PC-3 (cell line): ENCODE results near the gene SMYD3. TPM values are rescaled to one million over a fixed set of nuclear protein-coding genes. Genes with fewer than 3 reads are reported as not detected.

Experiments
- ATAC-seq: fragments of 200-7000 bp; cut with Tn5 transposase; 2 replicates; pipeline ENCODE4 v1.9.1; 2020; ENCODE audit warnings: mild to moderate bottlenecking, moderate library complexity
- BruUV-seq: library from RNA; stranded (reverse); fragments of 400-500 nt; replicated peaks from 2 replicates; lab custom pipeline; 2021; lab: Mats Ljungman, UMichigan
- CTCF ChIA-PET: fragments of 300-600 bp; sonication (Branson Sonifier 250); formaldehyde crosslinking; loops from one replicate; lab custom pipeline; 2022; ENCODE audit warnings: antibody characterized with exemption; lab: Charles Lee
- POLR2A ChIA-PET: fragments of 300-600 bp; sonication (Branson Sonifier 250); formaldehyde crosslinking; loops from one replicate; lab custom pipeline; 2022; ENCODE audit warnings: antibody characterized with exemption; ENCODE audit not compliant: unreplicated experiment; lab: Charles Lee
- DNase-seq: peaks from one replicate; pipeline ENCODE4 v3.0.0-alpha.2; 2015
- H2AFZ ChIP-seq: fragments of 300-600 bp; sonication (generic); 2 replicates; pipeline ENCODE4 v1.6.0; 2016; ENCODE audit warnings: antibody characterized with exemption, low read length
- H3F3A ChIP-seq: fragments of 300-600 bp; sonication (generic); one replicate; pipeline ENCODE4 v1.6.0; 2017; ENCODE audit warnings: antibody characterized with exemption, low read length, control low read depth, mild to moderate bottlenecking; ENCODE audit not compliant: unreplicated experiment
- H3K27ac ChIP-seq: fragments of 300-600 bp; sonication (generic); 2 replicates; pipeline ENCODE4 v1.5.1; 2016; ENCODE audit warnings: mild to moderate bottlenecking, low read length
- H3K27me3 ChIP-seq: fragments of 300-600 bp; sonication (generic); 2 replicates; pipeline ENCODE4 v1.6.1; 2016; ENCODE audit warnings: low read length, mixed read lengths
- H3K36me3 ChIP-seq: fragments of 300-600 bp; sonication (generic); 2 replicates; pipeline ENCODE4 v1.6.1; 2016; ENCODE audit warnings: low read depth, mixed run types, low read length, mixed read lengths
- H3K4me1 ChIP-seq: fragments of 300-600 bp; sonication (generic); 2 replicates; pipeline ENCODE4 v1.5.1; 2016; ENCODE audit warnings: low read length; ENCODE audit not compliant: insufficient read depth
- H3K4me2 ChIP-seq: fragments of 300-600 bp; sonication (generic); 2 replicates; pipeline ENCODE4 v1.6.0; 2016; ENCODE audit warnings: low read length
- H3K4me3 ChIP-seq: fragments of 300-600 bp; sonication (generic); 2 replicates; pipeline ENCODE4 v1.5.1; 2016; ENCODE audit warnings: mild to moderate bottlenecking, low read length, mixed read lengths
- H3K79me2 ChIP-seq: fragments of 300-600 bp; sonication (generic); 2 replicates; pipeline ENCODE4 v1.6.1; 2017; ENCODE audit warnings: low read length, mixed read lengths
- H3K9ac ChIP-seq: fragments of 300-600 bp; sonication (generic); 2 replicates; pipeline ENCODE4 v1.6.0; 2016; ENCODE audit warnings: mild to moderate bottlenecking, low read length
- H3K9me2 ChIP-seq: fragments of 300-600 bp; sonication (generic); replicated peaks from 2 replicates; pipeline ENCODE4 v1.6.1; 2016; ENCODE audit warnings: mixed run types, low read length, mixed read lengths
- H3K9me3 ChIP-seq: fragments of 300-600 bp; sonication (generic); 2 replicates; pipeline ENCODE4 v1.6.1; 2016; ENCODE audit warnings: low read length, mixed read lengths
- H4K20me1 ChIP-seq: fragments of 300-600 bp; sonication (generic); 2 replicates; pipeline ENCODE4 v1.6.1; 2016; ENCODE audit warnings: low read length, mixed read lengths
- EZH2 ChIP-seq: fragments of 300-600 bp; sonication (generic); IDR thresholded peaks from one replicate; pipeline ENCODE4 v1.6.1; 2017; ENCODE audit warnings: antibody characterized with exemption, mild to moderate bottlenecking, low read length; ENCODE audit not compliant: unreplicated experiment
- EZH2phosphoT487 ChIP-seq: fragments of 300-600 bp; sonication (generic); IDR thresholded peaks from 2 replicates; pipeline ENCODE4 v1.6.1; 2018; ENCODE audit warnings: mild to moderate bottlenecking, antibody characterized with exemption, low read length, borderline replicate concordance
- intact Hi-C: fragments of 100-400 bp; cut with micrococcal nuclease; formaldehyde crosslinking; loops from 2 replicates; pipeline ENCODE4 v1.9.0; 2023
- total RNA-seq: library from RNA; depleted of rRNA; stranded (reverse); fragments of >200 nt; gene quantifications from 2 replicates; pipeline ENCODE4 v1.2.3, GENCODE V29; 2014
- TF ChIP-seq, protein P1 (sequence below): fragments of 300-600 bp; sonication (generic); conservative IDR thresholded peaks from 2 replicates; pipeline ENCODE4 v1.5.1; 2017; ENCODE audit warnings: antibody characterized with exemption, low read depth, mild to moderate bottlenecking, low read length

Gene SMYD3
- total RNA-seq, 1 experiment from 2014 or later: 33.0 TPM

DNA sequence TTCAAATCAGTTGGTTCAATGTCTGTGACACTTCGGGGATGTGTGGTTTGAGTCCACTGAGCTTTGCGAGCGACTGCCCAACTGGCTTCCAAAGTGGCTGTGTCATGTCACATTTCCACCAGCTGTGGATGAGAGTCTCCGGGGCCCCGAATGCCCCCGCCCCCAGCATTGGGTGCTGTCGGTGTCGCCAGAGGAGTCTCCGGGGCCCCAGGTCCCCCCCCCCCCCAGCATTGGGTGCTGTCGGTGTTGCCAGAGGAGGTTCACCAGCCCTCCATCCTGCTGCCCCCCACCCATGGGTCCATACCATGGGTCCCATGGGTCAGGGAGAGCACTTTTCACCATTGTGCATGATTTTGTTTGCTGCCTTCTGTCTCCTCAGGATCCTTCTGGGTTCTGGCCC lies 9.0 kb upstream of the SMYD3 start:
- no peaks in the 10 kb centered on the region for H3K9me2 ChIP-seq
- H3K4me1 ChIP-seq: no peaks in the 10 kb centered on the region
- no peak overlapping the region for H3K27ac ChIP-seq
- peaks cover 31% of the 10 kb centered on the region for H3K9me3 ChIP-seq
- H4K20me1 ChIP-seq: no peaks in the 10 kb centered on the region
- CTCF ChIA-PET: no interaction called here
- no peak overlapping the region for H3K4me3 ChIP-seq
- ATAC-seq: no peak
- no peak overlapping the region for H3K4me2 ChIP-seq
- no peak overlapping the region for H2AFZ ChIP-seq
- DNase-seq: no peak
- no peaks in the 10 kb centered on the region for H3F3A ChIP-seq
- H3K9ac ChIP-seq: no peak overlapping the region
- no peaks in the 10 kb centered on the region for H3K79me2 ChIP-seq
- POLR2A ChIA-PET: no interaction called here
- intact Hi-C loops: no loop called here
- no peaks in the 10 kb centered on the region for H3K27me3 ChIP-seq
- H3K36me3 ChIP-seq: 0 out of 2 replicates have a peak, but pooled peaks cover 4% of the 10 kb centered on the region
- TF ChIP-seq EZH2phosphoT487: no peak
- TF ChIP-seq, protein P1, sequence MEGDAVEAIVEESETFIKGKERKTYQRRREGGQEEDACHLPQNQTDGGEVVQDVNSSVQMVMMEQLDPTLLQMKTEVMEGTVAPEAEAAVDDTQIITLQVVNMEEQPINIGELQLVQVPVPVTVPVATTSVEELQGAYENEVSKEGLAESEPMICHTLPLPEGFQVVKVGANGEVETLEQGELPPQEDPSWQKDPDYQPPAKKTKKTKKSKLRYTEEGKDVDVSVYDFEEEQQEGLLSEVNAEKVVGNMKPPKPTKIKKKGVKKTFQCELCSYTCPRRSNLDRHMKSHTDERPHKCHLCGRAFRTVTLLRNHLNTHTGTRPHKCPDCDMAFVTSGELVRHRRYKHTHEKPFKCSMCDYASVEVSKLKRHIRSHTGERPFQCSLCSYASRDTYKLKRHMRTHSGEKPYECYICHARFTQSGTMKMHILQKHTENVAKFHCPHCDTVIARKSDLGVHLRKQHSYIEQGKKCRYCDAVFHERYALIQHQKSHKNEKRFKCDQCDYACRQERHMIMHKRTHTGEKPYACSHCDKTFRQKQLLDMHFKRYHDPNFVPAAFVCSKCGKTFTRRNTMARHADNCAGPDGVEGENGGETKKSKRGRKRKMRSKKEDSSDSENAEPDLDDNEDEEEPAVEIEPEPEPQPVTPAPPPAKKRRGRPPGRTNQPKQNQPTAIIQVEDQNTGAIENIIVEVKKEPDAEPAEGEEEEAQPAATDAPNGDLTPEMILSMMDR: no peak
- no peak for TF ChIP-seq EZH2
- BruUV-seq: no TSS peak

DNA sequence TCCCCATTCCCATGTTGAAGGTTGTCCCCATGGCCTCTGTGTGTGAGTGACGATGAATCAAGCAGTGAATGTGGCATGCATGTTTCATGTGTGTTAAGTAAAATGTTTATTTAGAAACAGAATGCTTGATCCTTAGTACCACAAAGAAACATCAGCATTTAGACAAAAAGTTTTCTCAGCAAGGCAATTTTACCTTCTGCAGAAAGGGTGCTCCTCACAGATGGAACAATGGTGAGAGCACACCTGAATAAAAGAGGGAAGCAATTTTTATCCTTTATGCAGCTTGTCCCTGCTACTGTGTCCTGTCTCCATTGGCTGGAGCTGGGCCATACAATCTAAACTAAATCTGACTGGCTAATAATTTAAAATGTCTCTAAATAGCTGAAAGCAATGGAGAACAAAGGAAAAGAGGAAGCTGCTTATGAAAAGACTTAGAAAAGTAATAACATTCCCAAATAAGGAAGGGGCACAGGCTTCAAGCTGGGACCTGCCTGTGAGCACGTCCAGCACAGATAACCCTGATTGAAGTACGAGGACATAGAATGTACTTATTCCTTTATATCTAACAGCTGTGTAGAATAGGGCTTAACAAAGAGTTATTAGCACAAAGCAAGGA lies 8.4 kb upstream of the SMYD3 start:
- Histone ChIP-seq H3K9me3 (peaks cover 31% of the 10 kb centered on the region), H3K79me2 (no peaks in the 10 kb centered on the region), H3K36me3 (0 out of 2 replicates have a peak, but pooled peaks cover 4% of the 10 kb centered on the region), H3K4me2 (no peak overlapping the region), H2AFZ (no peak overlapping the region), H3K4me3 (no peak overlapping the region), H3F3A (no peaks in the 10 kb centered on the region), H3K4me1 (no peaks in the 10 kb centered on the region), H3K9ac (no peak overlapping the region), H3K27ac (no peak overlapping the region), H4K20me1 (no peaks in the 10 kb centered on the region), H3K27me3 (no peaks in the 10 kb centered on the region), H3K9me2 (no peaks in the 10 kb centered on the region)
- no TSS peak for BruUV-seq
- ATAC-seq (no peak), DNase-seq (no peak)
- TF ChIP-seq, protein P1: no peak
- TF ChIP-seq EZH2 (no peak), EZH2phosphoT487 (no peak)
- CTCF ChIA-PET: no interaction called here
- POLR2A ChIA-PET: no interaction called here
- intact Hi-C loops: no loop called here

DNA sequence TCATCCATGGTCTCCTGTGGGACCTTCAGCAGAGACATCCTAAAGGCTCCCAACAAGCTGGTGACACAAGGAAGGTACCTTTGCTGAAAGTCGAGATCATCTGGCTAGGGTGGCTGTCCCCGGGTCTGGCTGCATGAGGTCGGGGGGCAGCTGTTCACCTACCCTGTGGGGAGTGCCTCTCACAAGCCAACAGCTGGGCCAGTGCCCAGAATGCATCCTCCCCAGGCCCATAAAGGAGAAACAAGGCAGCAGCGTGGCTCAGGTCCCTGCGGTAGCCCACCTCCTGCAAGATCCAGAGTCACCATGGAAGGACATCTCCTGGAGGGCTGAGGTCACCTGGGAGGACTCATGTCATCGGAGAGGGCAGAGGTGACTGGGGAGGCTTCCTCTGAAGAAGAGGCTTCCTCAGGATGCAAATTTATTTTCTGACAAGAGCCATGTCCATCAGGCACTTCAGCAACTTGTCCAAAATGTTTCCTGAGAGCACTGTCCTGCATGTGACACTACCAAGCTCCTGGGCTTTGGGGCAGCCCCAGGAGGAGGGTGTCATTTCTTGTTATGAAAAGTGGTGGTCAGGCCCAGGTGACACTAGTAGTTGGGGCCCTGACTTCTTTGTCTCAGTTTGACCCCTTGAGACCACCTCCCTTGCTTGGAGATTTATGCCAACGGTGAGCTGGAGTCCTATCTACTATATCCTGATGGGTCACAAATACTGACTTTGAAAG lies 6.7 kb upstream of the SMYD3 start:
- H3K4me3 ChIP-seq: no peak overlapping the region
- ATAC-seq (no peak), DNase-seq (no peak)
- BruUV-seq: no TSS peak
- no peak for TF ChIP-seq EZH2phosphoT487
- TF ChIP-seq, protein P1: no peak
- TF ChIP-seq EZH2: no peak
- H3K4me2 ChIP-seq: no peak overlapping the region
- H3K27ac ChIP-seq: no peak overlapping the region
- no peak overlapping the region for H3K9ac ChIP-seq
- no peaks in the 10 kb centered on the region for H3K4me1 ChIP-seq
- H2AFZ ChIP-seq: no peak overlapping the region
- no peaks in the 10 kb centered on the region for H3K79me2 ChIP-seq
- CTCF ChIA-PET: no interaction called here
- intact Hi-C loops: no loop called here
- H3K9me2 ChIP-seq: no peaks in the 10 kb centered on the region
- 0 out of 2 replicates have a peak, but pooled peaks cover 4% of the 10 kb centered on the region for H3K36me3 ChIP-seq
- POLR2A ChIA-PET: no interaction called here
- no peaks in the 10 kb centered on the region for H3F3A ChIP-seq
- peaks cover 31% of the 10 kb centered on the region for H3K9me3 ChIP-seq
- H4K20me1 ChIP-seq: no peaks in the 10 kb centered on the region
- no peaks in the 10 kb centered on the region for H3K27me3 ChIP-seq
